GM23338 (cell line): Measurements from ENCODE around the gene P2RY4. TPM values are rescaled to one million over a fixed set of nuclear protein-coding genes. Genes with fewer than 3 reads are reported as not detected.

Source experiments
- ATAC-seq: fragments of 200-7000 bp; cut with Tn5 transposase; 3 replicates; pipeline ENCODE4 v1.9.1; 2020
- DNase-seq: peaks from one replicate; pipeline ENCODE4 v3.0.0-alpha.2; 2015; ENCODE audit warnings: low spot score
- H2AFZ ChIP-seq: fragments of 200-600 bp; sonication (generic); 2 replicates; pipeline ENCODE4 v1.8.0; 2016; ENCODE audit warnings: antibody characterized with exemption, mild to moderate bottlenecking, moderate library complexity
- H3F3A ChIP-seq: fragments of 200-600 bp; sonication (generic); replicated peaks from 2 replicates; pipeline ENCODE4 v1.8.0; 2017; ENCODE audit warnings: antibody characterized with exemption, mixed run types, low read depth
- H3K27ac ChIP-seq: fragments of 200-600 bp; sonication (generic); 2 replicates; pipeline ENCODE4 v1.6.1; 2016; ENCODE audit warnings: low read depth
- H3K27me3 ChIP-seq: fragments of 200-600 bp; sonication (generic); 2 replicates; pipeline ENCODE4 v1.8.0; 2016; ENCODE audit warnings: mild to moderate bottlenecking, mixed run types, moderate library complexity; ENCODE audit not compliant: insufficient read depth
- H3K36me3 ChIP-seq: fragments of 200-600 bp; sonication (generic); 2 replicates; pipeline ENCODE4 v1.8.0; 2016; ENCODE audit warnings: mild to moderate bottlenecking; ENCODE audit not compliant: insufficient read depth
- H3K4me1 ChIP-seq: fragments of 200-600 bp; sonication (generic); 2 replicates; pipeline ENCODE4 v1.8.0; 2016; ENCODE audit warnings: mild to moderate bottlenecking, moderate library complexity; ENCODE audit not compliant: insufficient read depth
- H3K4me2 ChIP-seq: fragments of 200-600 bp; sonication (generic); 2 replicates; pipeline ENCODE4 v1.7.1; 2017; ENCODE audit warnings: mixed run types
- H3K4me3 ChIP-seq: fragments of 200-600 bp; sonication (generic); 2 replicates; pipeline ENCODE4 v1.6.1; 2016; ENCODE audit warnings: mixed run types
- H3K79me2 ChIP-seq: fragments of 200-600 bp; sonication (generic); replicated peaks from 2 replicates; pipeline ENCODE4 v1.8.0; 2017; ENCODE audit warnings: mild to moderate bottlenecking; ENCODE audit not compliant: insufficient read depth
- H3K9me2 ChIP-seq: fragments of 200-600 bp; sonication (generic); 2 replicates; pipeline ENCODE4 v1.8.0; 2017; ENCODE audit not compliant: insufficient read depth
- H4K20me1 ChIP-seq: fragments of 200-600 bp; sonication (generic); replicated peaks from 2 replicates; pipeline ENCODE4 v1.8.0; 2017; ENCODE audit warnings: mild to moderate bottlenecking; ENCODE audit not compliant: insufficient read depth
- H3K27ac Mint-ChIP-seq: 2 replicates; pipeline ENCODE4 v1.8.0; 2020; ENCODE audit warnings: inconsistent platforms, mild to moderate bottlenecking, moderate library complexity, mixed read lengths
- H3K27me3 Mint-ChIP-seq: 3 replicates; pipeline ENCODE4 v1.8.0; 2022; ENCODE audit warnings: low read depth, mild to moderate bottlenecking, moderate library complexity, mixed read lengths, inconsistent platforms; ENCODE audit not compliant: insufficient read depth, poor library complexity
- H3K36me3 Mint-ChIP-seq: 3 replicates; pipeline ENCODE4 v1.8.0; 2021; ENCODE audit warnings: low read depth, mild to moderate bottlenecking, inconsistent platforms, moderate library complexity, mixed read lengths
- H3K4me1 Mint-ChIP-seq: 3 replicates; pipeline ENCODE4 v1.8.0; 2020; ENCODE audit warnings: mild to moderate bottlenecking, inconsistent platforms, mixed read lengths
- H3K4me3 Mint-ChIP-seq: 3 replicates; pipeline ENCODE4 v1.8.0; 2021; ENCODE audit warnings: moderate library complexity, mild to moderate bottlenecking, inconsistent platforms, mixed read lengths
- H3K9me3 Mint-ChIP-seq: 3 replicates; pipeline ENCODE4 v1.8.0; 2020; ENCODE audit warnings: moderate library complexity, mild to moderate bottlenecking, inconsistent platforms, mixed read lengths
- CREB1 ChIP-seq: fragments of 250-450 bp; sonication (Bioruptor Pico); IDR thresholded peaks from 2 replicates; pipeline ENCODE4 v1.5.0; 2020; ENCODE audit warnings: low read depth, mild to moderate bottlenecking, moderate library complexity
- CTCF ChIP-seq, 2 experiments: fragments of 200-600 bp in 1 of 2; sonication (generic) in 1 of 2; conservative IDR thresholded peaks; 2 replicates each; pipeline versions ENCODE4 v1.5.1 to v1.6.1; 2016 to 2017; ENCODE audit warnings: antibody characterized with exemption in 2 of 2, low read depth in 2 of 2, mild to moderate bottlenecking in 2 of 2, moderate library complexity in 1 of 2
- ETS1 ChIP-seq: IDR thresholded peaks from 2 replicates; pipeline ENCODE4 v1.6.1; 2016; ENCODE audit warnings: antibody characterized with exemption
- EZH2 ChIP-seq: fragments of 200-600 bp; sonication (generic); IDR thresholded peaks from one replicate; pipeline ENCODE4 v1.8.0; 2017; ENCODE audit warnings: antibody characterized with exemption, mild to moderate bottlenecking, low read depth; ENCODE audit not compliant: unreplicated experiment
- EZH2phosphoT487 ChIP-seq: fragments of 200-600 bp; sonication (generic); IDR thresholded peaks from one replicate; pipeline ENCODE4 v1.8.1; 2018; ENCODE audit warnings: antibody characterized with exemption; ENCODE audit not compliant: unreplicated experiment
- JUNB ChIP-seq: IDR thresholded peaks from one replicate; pipeline ENCODE4 v1.6.1; 2016; ENCODE audit warnings: antibody characterized with exemption; ENCODE audit not compliant: unreplicated experiment
- NANOG ChIP-seq: IDR thresholded peaks from 2 replicates; pipeline ENCODE4 v1.6.1; 2016; ENCODE audit warnings: antibody characterized with exemption, borderline replicate concordance
- POLR2AphosphoS5 ChIP-seq: IDR thresholded peaks from 2 replicates; pipeline ENCODE4 v1.6.1; 2016; ENCODE audit warnings: antibody characterized with exemption, low read depth
- REST ChIP-seq: IDR thresholded peaks from one replicate; pipeline ENCODE4 v1.6.1; 2018; ENCODE audit warnings: antibody characterized with exemption; ENCODE audit not compliant: unreplicated experiment
- STAT1 ChIP-seq: IDR thresholded peaks from one replicate; pipeline ENCODE4 v1.6.1; 2016; ENCODE audit warnings: antibody characterized with exemption; ENCODE audit not compliant: unreplicated experiment
- ZNF114 ChIP-seq: fragments of 250-450 bp; sonication (Bioruptor Pico); IDR thresholded peaks from 2 replicates; pipeline ENCODE4 v1.5.0; 2020; ENCODE audit warnings: mild to moderate bottlenecking, moderate library complexity
- ZNF331 ChIP-seq: fragments of 250-450 bp; sonication (Bioruptor Pico); IDR thresholded peaks from 2 replicates; pipeline ENCODE4 v1.5.0; 2020; ENCODE audit warnings: low read depth, mild to moderate bottlenecking, moderate library complexity
- ZNF462 ChIP-seq: fragments of 250-450 bp; sonication (Bioruptor Pico); IDR thresholded peaks from 2 replicates; pipeline ENCODE4 v1.5.0; 2020; ENCODE audit warnings: mild to moderate bottlenecking, moderate library complexity
- polyA plus RNA-seq: library from polyadenylated mRNA; unstranded; fragments of >200 nt; fragmentation: Nextera tagmentation; extraction: Ambion mirVana; gene quantifications from 2 replicates; pipeline ENCODE4 v1.2.1, GENCODE V29; 2016
- total RNA-seq: library from RNA; depleted of rRNA; stranded (reverse); fragments of >200 nt; shearing (Covaris generic); gene quantifications from 2 replicates; pipeline ENCODE4 v1.2.3, GENCODE V29; 2014

Gene P2RY4
- total and polyA plus RNA-seq, 2 experiments from 2014 or later: 0.73 TPM; not detected in 1

GRCh38 chrX:70254063-70254400 is 6.0 kb downstream of the P2RY4 start:
- no peak overlapping the region for H2AFZ ChIP-seq
- DNase-seq (no peak), ATAC-seq (no peak)
- Mint-ChIP-seq H3K27me3 (peaks cover 2% of the 10 kb centered on the region), H3K36me3 (no peaks in the 10 kb centered on the region), H3K27ac (no peak overlapping the region), H3K4me1 (peaks cover 26% of the 10 kb centered on the region), H3K4me3 (no peak overlapping the region), H3K9me3 (no peaks in the 10 kb centered on the region)
- no peak overlapping the region for H3K4me3 ChIP-seq
- H3K9me2 ChIP-seq: 0 out of 2 replicates have a peak, but pooled peaks cover 6% of the 10 kb centered on the region
- H3K79me2 ChIP-seq: no peaks in the 10 kb centered on the region
- no peak overlapping the region for H3K4me2 ChIP-seq
- no peaks in the 10 kb centered on the region for H3F3A ChIP-seq
- no peaks in the 10 kb centered on the region for H4K20me1 ChIP-seq
- no peaks in the 10 kb centered on the region for H3K36me3 ChIP-seq
- no peaks in the 10 kb centered on the region for H3K27me3 ChIP-seq
- TF ChIP-seq EZH2: no peak
- TF ChIP-seq EZH2phosphoT487: no peak
- TF ChIP-seq CTCF (conservative IDR thresholded peaks at IDR 0.05; ENCODE audit: low read depth in 2 of 2): no peak
- TF ChIP-seq ZNF331 (CRISPR knock-in tag): no peak
- no peak for TF ChIP-seq REST
- no peak for TF ChIP-seq POLR2AphosphoS5
- no peak for TF ChIP-seq ETS1
- TF ChIP-seq ZNF462 (CRISPR knock-in tag): no peak
- TF ChIP-seq NANOG: no peak
- TF ChIP-seq JUNB: no peak
- TF ChIP-seq CREB1 (CRISPR knock-in tag): no peak
- no peak for TF ChIP-seq ZNF114 (CRISPR knock-in tag)
- no peak for TF ChIP-seq STAT1
- H3K4me1 ChIP-seq: peaks cover 3% of the 10 kb centered on the region; the same call in 1 of the 2 replicates
- H3K27ac ChIP-seq: no peak overlapping the region
